ENCODE measurements around the gene ZNF705A. TPM values are rescaled to one million over a fixed set of nuclear protein-coding genes. Genes with fewer than 3 reads are reported as not detected.
"Not testable (repeated sequence)": the region's sequence is repeated elsewhere in the genome, so short reads cannot be mapped to it uniquely, and the experiment has no call there.

ZNF705A gene
- total RNA-seq, 2 experiments from 2014 or later: not detected

GRCh38 chr12:8222303-8222702 is 65.5 kb downstream of the ZNF705A start:
- DNase-seq; ATAC-seq (ENCODE audit: low read depth); H3K9me3 Mint-ChIP-seq; H3K36me3 Mint-ChIP-seq; H3K4me1 Mint-ChIP-seq; H3K27me3 Mint-ChIP-seq; H3K27ac Mint-ChIP-seq; H3K4me3 Mint-ChIP-seq; POLR2A ChIA-PET: not testable (repeated sequence)

GRCh38 chr12:8223646-8224045 is 66.8 kb downstream of the ZNF705A start:
- ATAC-seq (ENCODE audit: low read depth); H3K36me3 Mint-ChIP-seq; DNase-seq; H3K9me3 Mint-ChIP-seq; H3K27ac Mint-ChIP-seq; H3K4me3 Mint-ChIP-seq; POLR2A ChIA-PET; H3K4me1 Mint-ChIP-seq; H3K27me3 Mint-ChIP-seq: not testable (repeated sequence)

GRCh38 chr12:8224782-8225181 is 68.0 kb downstream of the ZNF705A start:
- H3K4me1 Mint-ChIP-seq, POLR2A ChIA-PET: not testable (repeated sequence)

GRCh38 chr12:8226355-8226754 is 69.5 kb downstream of the ZNF705A start:
- Mint-ChIP-seq H3K9me3 (no peaks in the 10 kb centered on the region), H3K27me3 (no peaks in the 10 kb centered on the region), H3K4me3 (no peak overlapping the region), H3K36me3 (no peaks in the 10 kb centered on the region), H3K4me1 (peaks cover 7% of the 10 kb centered on the region), H3K27ac (no peak overlapping the region)
- POLR2A ChIA-PET: interaction anchor here (1.0 kb wide), 1 partner anchor 17 kb away, joined by 4 read pairs; no protein-coding TSS in a partner anchor
- DNase-seq: no peak
- no peak for ATAC-seq (ENCODE audit: low read depth)

More at GRCh38 chr12:8224782-8225181, 68.0 kb downstream of the ZNF705A start:
- not testable (repeated sequence) for H3K9me3 Mint-ChIP-seq; ATAC-seq (ENCODE audit: low read depth); H3K4me3 Mint-ChIP-seq; H3K27ac Mint-ChIP-seq; H3K27me3 Mint-ChIP-seq; DNase-seq; H3K36me3 Mint-ChIP-seq

- Mint-ChIP-seq H3K4me1 (peaks cover 13% of the 10 kb centered on the region), H3K4me3 (peak within 1 kb of the TSS; percentile 70), H3K27ac (peak within 1 kb of the TSS; percentile 58)
- H3K36me3 Mint-ChIP-seq; POLR2A ChIA-PET; ATAC-seq (ENCODE audit: low read depth); H3K27me3 Mint-ChIP-seq; H3K9me3 Mint-ChIP-seq: not testable (repeated sequence)
- DNase-seq: peak; percentile 49
Observed at GRCh38 chr12:8226992-8227731, 70.3 kb downstream of the ZNF705A start, which contains the start of gene FAM90A1. Gene FAM90A1, minus strand, starts transcription at chr12:8227618. Its CDS starts 2,786 bp downstream, at chr12:8224832.

- Mint-ChIP-seq H3K4me1 (peaks cover 13% of the 10 kb centered on the region), H3K4me3 (peak overlapping the region; percentile 70), H3K27ac (peak overlapping the region; percentile 58)
- H3K27me3 Mint-ChIP-seq; H3K9me3 Mint-ChIP-seq; ATAC-seq (ENCODE audit: low read depth); POLR2A ChIA-PET; H3K36me3 Mint-ChIP-seq; DNase-seq: not testable (repeated sequence)
Observed at GRCh38 chr12:8227732-8228077, 70.9 kb downstream of the ZNF705A start.

- H3K36me3 Mint-ChIP-seq; H3K4me3 Mint-ChIP-seq; ATAC-seq (ENCODE audit: low read depth); POLR2A ChIA-PET; DNase-seq; H3K27ac Mint-ChIP-seq; H3K9me3 Mint-ChIP-seq; H3K27me3 Mint-ChIP-seq: not testable (repeated sequence)
- peaks cover 13% of the 10 kb centered on the region for H3K4me1 Mint-ChIP-seq
Observed at GRCh38 chr12:8228607-8229006, 71.8 kb downstream of the ZNF705A start.

- ATAC-seq (ENCODE audit: low read depth); H3K27me3 Mint-ChIP-seq; H3K36me3 Mint-ChIP-seq; POLR2A ChIA-PET; H3K27ac Mint-ChIP-seq; DNase-seq; H3K4me3 Mint-ChIP-seq; H3K9me3 Mint-ChIP-seq: not testable (repeated sequence)
- peaks cover 13% of the 10 kb centered on the region for H3K4me1 Mint-ChIP-seq
Observed at GRCh38 chr12:8229486-8229885, 72.7 kb downstream of the ZNF705A start.

Other genes with a start within 250 kb of the ZNF705A start
- gene SLC2A3, start 220.8 kb upstream of the ZNF705A start, total RNA-seq: 100 to 1,000 TPM; 219 to 224 TPM
- 10 to 100 TPM; 26.4 to 26.9 TPM for gene FOXJ2, start 124.3 kb upstream of the ZNF705A start, total RNA-seq
- 1 to 10 TPM; 7.8 to 8.2 TPM for gene C3AR1, start 90.7 kb upstream of the ZNF705A start, total RNA-seq
- 10 to 100 TPM; 41.1 to 47.4 TPM for gene NECAP1, start 74.7 kb upstream of the ZNF705A start, total RNA-seq
- under 1 TPM; 0.74 to 0.83 TPM for gene CLEC4A, start 33.4 kb upstream of the ZNF705A start, total RNA-seq
- gene FAM90A1, start 70.6 kb downstream of the ZNF705A start, total RNA-seq: under 1 TPM in 1 of 2 experiments, not detected in 1; 0.11 TPM